ENCODE data around the gene C20orf141.

- TF ChIP-seq CTCF (conservative IDR thresholded peaks at IDR 0.05; ENCODE audit: low read depth, low read length) (no peak), EZH2 (IDR thresholded peaks at IDR 0.05; ENCODE audit: borderline replicate concordance, low read depth, low read length, poor library complexity, severe bottlenecking) (no peak)
Observed at GRCh38 chr20:2865101-2865500, 50.3 kb downstream of the C20orf141 start.

Measured in A673 (cell line).